Astrocyte of the spinal cord (primary cell): ENCODE data around the gene SCRN1.

Source experiments
- DNase-seq: peaks from one replicate; pipeline ENCODE4 v3.0.0; 2011; ENCODE audit warnings: low read depth, low spot score
- H3K4me3 ChIP-seq: 2 replicates; pipeline ENCODE4 v1.5.1; 2011; ENCODE audit warnings: low read depth, mild to moderate bottlenecking, low read length, moderate library complexity
- in situ Hi-C: cut with HindIII; loops from 2 replicates; pipeline ENCODE4 v1.10.0; 2017; ENCODE audit warnings: low sequenced_read_pairs
- TF ChIP-seq, protein P1 (sequence below): IDR thresholded peaks from 2 replicates; pipeline ENCODE4 v1.5.1; 2012; ENCODE audit warnings: low read depth, mild to moderate bottlenecking, low read length, inconsistent platforms

Gene SCRN1

DNA sequence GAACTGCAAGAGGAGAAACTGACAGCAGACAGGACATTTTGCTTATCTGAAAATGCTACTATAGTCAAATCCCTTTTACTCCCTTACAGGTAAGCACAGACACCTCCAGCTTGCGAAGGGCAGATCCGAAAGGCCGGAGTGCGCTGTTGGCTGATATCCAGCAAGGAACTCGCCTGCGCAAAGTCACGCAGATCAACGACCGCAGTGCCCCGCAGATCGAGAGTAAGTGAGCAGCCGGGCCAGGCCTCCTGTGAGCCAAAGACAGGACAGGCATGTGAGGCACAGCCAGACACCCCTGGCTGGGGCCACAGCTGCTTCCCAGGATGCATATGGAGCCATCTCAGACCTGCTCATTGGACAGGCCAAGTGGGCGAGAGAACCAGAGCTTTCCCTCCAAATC is 113.9 kb downstream of the SCRN1 start:
- in situ Hi-C loops: no loop called here
- no peak overlapping the region for H3K4me3 ChIP-seq
- DNase-seq: no peak
- TF ChIP-seq, protein P1, sequence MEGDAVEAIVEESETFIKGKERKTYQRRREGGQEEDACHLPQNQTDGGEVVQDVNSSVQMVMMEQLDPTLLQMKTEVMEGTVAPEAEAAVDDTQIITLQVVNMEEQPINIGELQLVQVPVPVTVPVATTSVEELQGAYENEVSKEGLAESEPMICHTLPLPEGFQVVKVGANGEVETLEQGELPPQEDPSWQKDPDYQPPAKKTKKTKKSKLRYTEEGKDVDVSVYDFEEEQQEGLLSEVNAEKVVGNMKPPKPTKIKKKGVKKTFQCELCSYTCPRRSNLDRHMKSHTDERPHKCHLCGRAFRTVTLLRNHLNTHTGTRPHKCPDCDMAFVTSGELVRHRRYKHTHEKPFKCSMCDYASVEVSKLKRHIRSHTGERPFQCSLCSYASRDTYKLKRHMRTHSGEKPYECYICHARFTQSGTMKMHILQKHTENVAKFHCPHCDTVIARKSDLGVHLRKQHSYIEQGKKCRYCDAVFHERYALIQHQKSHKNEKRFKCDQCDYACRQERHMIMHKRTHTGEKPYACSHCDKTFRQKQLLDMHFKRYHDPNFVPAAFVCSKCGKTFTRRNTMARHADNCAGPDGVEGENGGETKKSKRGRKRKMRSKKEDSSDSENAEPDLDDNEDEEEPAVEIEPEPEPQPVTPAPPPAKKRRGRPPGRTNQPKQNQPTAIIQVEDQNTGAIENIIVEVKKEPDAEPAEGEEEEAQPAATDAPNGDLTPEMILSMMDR: no peak

DNA sequence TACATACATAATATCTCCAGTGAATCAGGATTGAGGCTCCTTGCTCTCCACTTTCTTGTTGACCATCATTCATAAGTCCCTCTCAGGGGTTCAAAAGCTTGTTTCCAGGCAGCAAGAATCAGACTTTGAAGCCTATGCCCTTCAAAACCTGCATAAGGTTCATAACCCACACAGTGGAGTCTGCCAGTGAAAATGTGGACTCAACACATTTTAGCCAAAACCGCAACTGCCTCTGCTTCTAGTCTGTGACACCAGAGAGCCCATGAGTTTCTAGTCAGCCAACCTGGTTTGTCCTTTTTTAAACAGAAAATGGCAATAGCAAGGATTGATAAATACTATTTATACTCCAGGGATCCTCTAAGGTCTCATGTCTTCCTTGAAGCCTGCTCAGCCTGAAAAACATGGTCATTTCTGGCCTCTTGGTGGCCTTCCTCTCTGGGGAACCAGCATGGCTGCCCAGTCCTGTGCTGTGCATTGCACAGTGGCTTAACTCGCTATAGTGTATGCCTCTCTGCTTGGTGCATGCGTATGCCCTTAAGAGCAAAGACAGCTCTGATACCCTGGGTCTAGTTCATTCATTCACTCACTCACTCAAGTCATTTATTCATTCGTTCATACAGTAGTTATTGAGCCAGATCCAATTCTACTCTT is 115.8 kb downstream of the SCRN1 start:
- in situ Hi-C loops: no loop called here
- no peak for DNase-seq
- no peak overlapping the region for H3K4me3 ChIP-seq
- TF ChIP-seq, protein P1: no peak

DNA sequence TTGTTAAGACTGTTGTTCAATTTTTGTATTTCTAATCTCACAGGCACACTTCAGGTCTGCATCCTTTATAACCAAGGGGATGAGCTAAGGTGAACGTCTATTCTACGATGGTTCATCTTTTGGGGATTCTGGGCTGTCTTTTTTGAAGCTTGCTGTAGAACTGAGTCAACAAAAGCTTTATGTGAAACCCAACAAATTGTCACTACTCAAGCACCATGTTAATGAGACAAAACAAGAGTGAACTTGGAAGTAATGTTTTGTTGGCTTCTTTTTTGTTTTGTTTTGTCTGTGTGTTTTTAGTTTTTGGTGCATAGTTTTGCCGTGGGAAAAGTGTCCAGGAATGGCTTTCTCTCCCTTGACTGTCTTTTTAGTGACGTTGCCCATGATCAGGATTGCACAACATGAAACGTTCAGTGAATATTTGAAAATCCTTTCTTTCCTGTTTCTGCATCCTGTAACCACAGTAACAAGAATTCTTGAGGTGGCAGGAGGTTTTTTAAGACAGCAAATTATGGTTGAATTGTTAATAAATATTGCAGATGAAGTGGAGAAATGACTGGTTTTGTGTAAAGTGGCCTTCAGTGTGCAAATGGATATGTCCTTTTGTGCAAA is 117.7 kb downstream of the SCRN1 start:
- TF ChIP-seq, protein P1: no peak
- peak; percentile 46 for DNase-seq
- in situ Hi-C loops: no loop called here
- no peak overlapping the region for H3K4me3 ChIP-seq
